H1 (cell line): ENCODE results near the gene RAPH1.

Source experiments
- CEBPB ChIP-seq: IDR thresholded peaks from 2 replicates; pipeline ENCODE4 v1.6.1; 2012; ENCODE audit warnings: low read depth, low read length
- HDAC6 ChIP-seq: IDR thresholded peaks from one replicate; pipeline ENCODE4 v1.7.1; 2012; ENCODE audit warnings: low read depth, mild to moderate bottlenecking, inconsistent platforms, low read length, moderate library complexity
- RAD21 ChIP-seq, 2 experiments: IDR thresholded peaks in 1 of 2; conservative IDR thresholded peaks in 1 of 2; 2 replicates each; pipeline ENCODE4 v1.6.1; 2011; ENCODE audit warnings: low read depth in 2 of 2, low read length in 2 of 2, improper control_type of control experiment in 1 of 2, inconsistent platforms in 1 of 2, mild to moderate bottlenecking in 1 of 2, moderate library complexity in 1 of 2
- SP2 ChIP-seq: IDR thresholded peaks from 2 replicates; pipeline ENCODE4 v1.6.1; 2012; ENCODE audit warnings: mild to moderate bottlenecking, low read length, inconsistent platforms
- SUZ12 ChIP-seq: fragments of 200-600 bp; sonication (generic); IDR thresholded peaks from 2 replicates; pipeline ENCODE4 v1.6.1; 2012; ENCODE audit warnings: mild to moderate bottlenecking, inconsistent platforms, low read length, moderate library complexity, mixed read lengths
- TAF1 ChIP-seq: IDR thresholded peaks from 2 replicates; pipeline ENCODE4 v1.6.1; 2011; ENCODE audit warnings: mild to moderate bottlenecking, low read depth, low read length
- TF ChIP-seq, protein P1 (sequence below), 3 experiments: IDR thresholded peaks; 1 replicate in 2 of 3; 2 replicates in 1 of 3; pipeline versions ENCODE4 v1.5.1 to v1.6.1; 2011; ENCODE audit warnings: low read length in 3 of 3, mild to moderate bottlenecking in 3 of 3, inconsistent platforms in 2 of 3, low read depth in 1 of 3, moderate library complexity in 1 of 3; ENCODE audit not compliant: insufficient read depth in 1 of 3; ENCODE audit errors: control extremely low read depth in 1 of 3
- TF ChIP-seq, protein P2 (sequence below): IDR thresholded peaks from 2 replicates; pipeline ENCODE4 v1.6.1; 2012; ENCODE audit warnings: inconsistent platforms

DNA sequence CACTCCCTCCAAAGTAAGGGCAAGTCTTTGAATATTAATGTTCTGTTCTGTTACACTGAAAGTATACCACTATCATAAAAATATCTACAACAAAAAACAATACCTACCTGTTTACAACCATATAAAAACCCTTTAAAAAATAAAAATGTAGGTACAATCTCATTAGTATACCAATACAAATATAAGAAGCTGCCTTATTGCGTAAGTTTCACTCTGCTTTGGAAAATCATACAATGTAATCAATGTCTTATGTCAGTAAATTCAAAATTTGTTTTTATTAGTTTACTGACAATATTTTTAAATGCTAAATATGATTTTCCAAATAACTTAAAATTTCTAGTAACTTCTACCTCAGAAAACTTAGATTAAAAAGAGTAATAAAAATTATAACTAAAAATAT, 72.8 kb downstream of the RAPH1 start:
- TF ChIP-seq HDAC6 = no peak
- TF ChIP-seq, protein P1, sequence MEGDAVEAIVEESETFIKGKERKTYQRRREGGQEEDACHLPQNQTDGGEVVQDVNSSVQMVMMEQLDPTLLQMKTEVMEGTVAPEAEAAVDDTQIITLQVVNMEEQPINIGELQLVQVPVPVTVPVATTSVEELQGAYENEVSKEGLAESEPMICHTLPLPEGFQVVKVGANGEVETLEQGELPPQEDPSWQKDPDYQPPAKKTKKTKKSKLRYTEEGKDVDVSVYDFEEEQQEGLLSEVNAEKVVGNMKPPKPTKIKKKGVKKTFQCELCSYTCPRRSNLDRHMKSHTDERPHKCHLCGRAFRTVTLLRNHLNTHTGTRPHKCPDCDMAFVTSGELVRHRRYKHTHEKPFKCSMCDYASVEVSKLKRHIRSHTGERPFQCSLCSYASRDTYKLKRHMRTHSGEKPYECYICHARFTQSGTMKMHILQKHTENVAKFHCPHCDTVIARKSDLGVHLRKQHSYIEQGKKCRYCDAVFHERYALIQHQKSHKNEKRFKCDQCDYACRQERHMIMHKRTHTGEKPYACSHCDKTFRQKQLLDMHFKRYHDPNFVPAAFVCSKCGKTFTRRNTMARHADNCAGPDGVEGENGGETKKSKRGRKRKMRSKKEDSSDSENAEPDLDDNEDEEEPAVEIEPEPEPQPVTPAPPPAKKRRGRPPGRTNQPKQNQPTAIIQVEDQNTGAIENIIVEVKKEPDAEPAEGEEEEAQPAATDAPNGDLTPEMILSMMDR (IDR thresholded peaks at IDR 0.05; ENCODE audit: control extremely low read depth in 1 of 3, insufficient read depth in 1 of 3, low read depth in 1 of 3, low read length in 3 of 3) = no peak
- TF ChIP-seq TAF1 = no peak
- TF ChIP-seq SUZ12 = no peak
- TF ChIP-seq CEBPB = peak; percentile 71; the same call in 1 of the 2 replicates
- TF ChIP-seq, protein P2, sequence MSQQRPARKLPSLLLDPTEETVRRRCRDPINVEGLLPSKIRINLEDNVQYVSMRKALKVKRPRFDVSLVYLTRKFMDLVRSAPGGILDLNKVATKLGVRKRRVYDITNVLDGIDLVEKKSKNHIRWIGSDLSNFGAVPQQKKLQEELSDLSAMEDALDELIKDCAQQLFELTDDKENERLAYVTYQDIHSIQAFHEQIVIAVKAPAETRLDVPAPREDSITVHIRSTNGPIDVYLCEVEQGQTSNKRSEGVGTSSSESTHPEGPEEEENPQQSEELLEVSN = no peak
- TF ChIP-seq SP2 = no peak
- no peak for TF ChIP-seq RAD21 (IDR thresholded peaks at IDR 0.05 in 1 of 2, conservative IDR thresholded peaks at IDR 0.05 in 1 of 2; ENCODE audit: low read depth in 2 of 2, low read length in 2 of 2)
